H1 (cell line): Measurements from ENCODE around the gene ERI3. TPM values are rescaled to one million over a fixed set of nuclear protein-coding genes. Genes with fewer than 3 reads are reported as not detected.

Experiments
- CTCF ChIA-PET: fragments of 300-600 bp; sonication (Branson Sonifier 250); formaldehyde crosslinking; loops from one replicate; lab custom pipeline; 2021; ENCODE audit not compliant: partially characterized antibody; lab: Charles Lee
- POLR2A ChIA-PET: fragments of 300-600 bp; sonication (Branson Sonifier 250); formaldehyde crosslinking; loops from one replicate; lab custom pipeline; 2021; ENCODE audit warnings: inconsistent platforms; ENCODE audit not compliant: partially characterized antibody; lab: Charles Lee
- DNase-seq, 2 experiments: peaks; one replicate each; pipeline versions ENCODE4 v3.0.0 to v3.0.0-alpha.2; 2010 to 2022; ENCODE audit warnings: low spot score in 2 of 2, low read depth in 1 of 2, mixed read lengths in 1 of 2
- FAIRE-seq: peaks from 2 replicates; lab custom pipeline; 2011; peaks lifted over from hg19 to GRCh38; lab: Jason Lieb, UNC
- H2AFZ ChIP-seq: 2 replicates; pipeline ENCODE4 v1.8.1; 2012; ENCODE audit warnings: low read length, inconsistent platforms
- H2AK5ac ChIP-seq: 2 replicates; pipeline ENCODE4 v1.6.1; 2013; ENCODE audit warnings: low read depth, low read length
- H2BK120ac ChIP-seq: replicated peaks from 2 replicates; pipeline ENCODE3; 2013; ENCODE audit warnings: low read depth, low read length, inconsistent platforms
- H2BK12ac ChIP-seq: 2 replicates; pipeline ENCODE4 v1.6.1; 2013; ENCODE audit warnings: low read depth, low read length
- H2BK15ac ChIP-seq: 2 replicates; pipeline ENCODE4 v1.6.1; 2013; ENCODE audit warnings: low read length
- H2BK20ac ChIP-seq: 2 replicates; pipeline ENCODE4 v1.6.1; 2013; ENCODE audit warnings: low read length
- H2BK5ac ChIP-seq: 2 replicates; pipeline ENCODE4 v1.6.1; 2013; ENCODE audit warnings: low read depth, low read length
- H3K14ac ChIP-seq: 2 replicates; pipeline ENCODE4 v1.6.1; 2013; ENCODE audit warnings: inconsistent platforms; ENCODE audit not compliant: insufficient read length
- H3K18ac ChIP-seq: 2 replicates; pipeline ENCODE4 v1.6.1; 2013; ENCODE audit warnings: low read length; ENCODE audit errors: extremely low read depth
- H3K23ac ChIP-seq: 2 replicates; pipeline ENCODE4 v1.6.1; 2013; ENCODE audit warnings: inconsistent platforms; ENCODE audit not compliant: insufficient read length
- H3K23me2 ChIP-seq: 2 replicates; pipeline ENCODE4 v1.6.1; 2013; ENCODE audit warnings: low read depth, low read length
- H3K27ac ChIP-seq: 2 replicates; pipeline ENCODE4 v1.6.1; 2011; ENCODE audit warnings: low read depth, low read length, inconsistent platforms
- H3K27me3 ChIP-seq, 4 experiments: replicated peaks in 1 of 4; 1 replicate in 1 of 4; 2 replicates in 3 of 4; pipeline versions ENCODE4 v1.6.1 to v1.8.1; 2011 to 2013; ENCODE audit warnings: low read length in 3 of 4, mild to moderate bottlenecking in 3 of 4, inconsistent platforms in 2 of 4, mixed read lengths in 2 of 4, moderate library complexity in 1 of 4; ENCODE audit not compliant: control insufficient read depth in 3 of 4, insufficient read depth in 3 of 4; ENCODE audit errors: extremely low read depth in 1 of 4
- H3K36me3 ChIP-seq, 4 experiments: 2 replicates each; pipeline versions ENCODE4 v1.6.1 to v1.8.1; 2011 to 2013; ENCODE audit warnings: mild to moderate bottlenecking in 4 of 4, low read length in 3 of 4, moderate library complexity in 2 of 4, control low read depth in 1 of 4, inconsistent platforms in 1 of 4; ENCODE audit not compliant: insufficient read depth in 4 of 4, control insufficient read depth in 2 of 4
- H3K4ac ChIP-seq: replicated peaks from 2 replicates; pipeline ENCODE3; 2013; ENCODE audit warnings: low read length, low read depth, mixed read lengths, inconsistent platforms; ENCODE audit not compliant: insufficient read length
- H3K4me1 ChIP-seq, 4 experiments: replicated peaks in 1 of 4; 1 replicate in 1 of 4; 2 replicates in 3 of 4; pipeline versions ENCODE4 v1.6.1 to v1.8.1; 2011 to 2013; ENCODE audit warnings: low read length in 3 of 4, inconsistent platforms in 2 of 4, mixed read lengths in 1 of 4; ENCODE audit not compliant: insufficient read depth in 4 of 4, control insufficient read depth in 3 of 4
- H3K4me2 ChIP-seq, 2 experiments: 2 replicates each; pipeline versions ENCODE4 v1.6.1 to v1.8.1; 2011 to 2013; ENCODE audit warnings: low read depth in 2 of 2, low read length in 2 of 2, control low read depth in 1 of 2, inconsistent platforms in 1 of 2, mild to moderate bottlenecking in 1 of 2; ENCODE audit not compliant: insufficient read depth in 1 of 2
- H3K4me3 ChIP-seq, 4 experiments: fragments of 200-600, 300-600 bp in 1 of 4; sonication (generic), shearing (Covaris generic), sonication (Bioruptor Twin) in 1 of 4; 2 replicates each; pipeline versions ENCODE4 v1.5.1 to v1.8.1; 2011 to 2016; ENCODE audit warnings: low read length in 4 of 4, low read depth in 3 of 4, control low read depth in 2 of 4, inconsistent platforms in 2 of 4, mild to moderate bottlenecking in 2 of 4, mixed read lengths in 1 of 4, moderate library complexity in 1 of 4; ENCODE audit not compliant: insufficient read depth in 2 of 4; ENCODE audit errors: extremely low read depth in 1 of 4
- H3K56ac ChIP-seq: replicated peaks from 2 replicates; pipeline ENCODE3; 2013; ENCODE audit warnings: low read depth, mild to moderate bottlenecking, mixed read lengths, low read length, inconsistent platforms; ENCODE audit not compliant: insufficient read length
- H3K79me1 ChIP-seq: 2 replicates; pipeline ENCODE4 v1.6.1; 2013; ENCODE audit warnings: low read depth, low read length, control low read depth
- H3K79me2 ChIP-seq, 2 experiments: 2 replicates each; pipeline versions ENCODE4 v1.6.1 to v1.8.1; 2012 to 2013; ENCODE audit warnings: low read length in 2 of 2, mild to moderate bottlenecking in 2 of 2, inconsistent platforms in 1 of 2; ENCODE audit not compliant: insufficient read depth in 2 of 2, control insufficient read depth in 1 of 2
- H3K9ac ChIP-seq, 4 experiments: replicated peaks in 1 of 4; 1 replicate in 1 of 4; 2 replicates in 3 of 4; pipeline versions ENCODE4 v1.6.1 to v1.8.1; 2011 to 2013; ENCODE audit warnings: low read depth in 3 of 4, low read length in 3 of 4, control low read depth in 2 of 4, mild to moderate bottlenecking in 2 of 4, moderate library complexity in 2 of 4, inconsistent platforms in 1 of 4; ENCODE audit errors: extremely low read depth in 1 of 4
- H3K9me3 ChIP-seq, 2 experiments: 2 replicates each; pipeline versions ENCODE4 v1.6.1 to v1.8.1; 2012 to 2013; ENCODE audit warnings: mild to moderate bottlenecking in 2 of 2, moderate library complexity in 2 of 2, control low read depth in 1 of 2, inconsistent platforms in 1 of 2, low read depth in 1 of 2, low read length in 1 of 2, mixed read lengths in 1 of 2; ENCODE audit not compliant: insufficient read depth in 2 of 2
- H4K20me1 ChIP-seq, 2 experiments: replicated peaks in 1 of 2; 2 replicates each; pipeline versions ENCODE3 to v1.8.1; 2011 to 2013; ENCODE audit warnings: inconsistent platforms in 2 of 2, low read length in 2 of 2, mild to moderate bottlenecking in 1 of 2; ENCODE audit not compliant: insufficient read depth in 2 of 2, control insufficient read depth in 1 of 2
- H4K5ac ChIP-seq: 2 replicates; pipeline ENCODE4 v1.6.1; 2013; ENCODE audit warnings: low read length, low read depth, mixed read lengths, inconsistent platforms; ENCODE audit not compliant: insufficient read length
- H4K8ac ChIP-seq: 2 replicates; pipeline ENCODE4 v1.8.0; 2013; ENCODE audit warnings: mild to moderate bottlenecking, moderate library complexity, low read length, inconsistent platforms; ENCODE audit not compliant: insufficient read depth; ENCODE audit errors: extremely low read depth
- H4K91ac ChIP-seq: replicated peaks from 2 replicates; pipeline ENCODE3; 2013; ENCODE audit warnings: low read length, mixed read lengths, inconsistent platforms; ENCODE audit not compliant: insufficient read length
- KDM5A ChIP-seq: fragments of 200-600 bp; IDR thresholded peaks from 2 replicates; pipeline ENCODE4 v1.7.1; 2012; ENCODE audit warnings: mild to moderate bottlenecking, low read length, inconsistent platforms, mixed read lengths
- WGBS, 2 experiments: shearing (Covaris generic) in 1 of 2; methylation state at CpG; one replicate each; pipeline versions ENCODE4 v1.1.6 to v1.1.7; 2013 to 2015; ENCODE audit warnings: low lambda C conversion rate in 2 of 2, mixed read lengths in 2 of 2, inconsistent platforms in 1 of 2, low coverage in 1 of 2, missing lambda C conversion rate in 1 of 2; ENCODE audit not compliant: insufficient replicate concordance in 2 of 2, insufficient coverage in 1 of 2, insufficient read length in 1 of 2; ENCODE audit errors: extremely low coverage in 1 of 2, missing lambda C conversion rate in 1 of 2; 5-methylcytosine and 5-hydroxymethylcytosine counted together
- polyA plus RNA-seq, 7 experiments: library from polyadenylated mRNA; depleted of rRNA in 3 of 7; stranded (reverse) in 5 of 7; unstranded in 2 of 7; fragments of >200 nt in 5 of 7; fragments of 200-250 nt in 2 of 7; gene quantifications; 1 replicate in 5 of 7; 2 replicates in 1 of 7; 4 replicates in 1 of 7; pipeline versions ENCODE4 v1.2.1 to v1.2.3, GENCODE V29; 2011 to 2013; ENCODE audit warnings: missing spikeins in 2 of 7, mixed read lengths in 2 of 7
- total RNA-seq: library from RNA; stranded (reverse); fragmentation: NEBNext Ultra II Directional; extraction: Animal tissue kit (Norgen Biotek cat#: 25700); gene quantifications from 2 replicates; pipeline ENCODE4 v1.2.1, GENCODE V29; 2021

The ERI3 gene
- total and polyA plus RNA-seq, 2 of the 8 experiments (the other 6 are each of a cell fraction or from before 2014, with no cell fraction given) = 81.1 to 199 TPM

DNA sequence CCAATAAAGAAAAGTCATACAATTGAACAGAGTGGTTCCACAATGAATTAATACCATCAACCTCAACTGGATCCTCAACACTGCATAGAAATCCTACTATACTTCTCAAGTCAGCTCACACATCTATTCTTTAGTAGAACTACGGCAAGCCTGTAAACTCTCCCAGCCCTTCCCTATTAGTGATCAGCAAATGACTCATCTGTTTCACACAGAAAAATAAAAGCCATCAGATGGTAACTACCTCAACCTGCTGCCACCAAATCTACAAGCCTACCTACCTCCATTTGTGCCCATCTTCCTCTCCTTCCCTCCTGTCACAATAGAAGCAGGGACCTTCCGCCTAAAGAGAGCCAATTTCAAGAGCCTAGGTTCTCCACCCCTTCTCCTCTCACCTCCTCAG is 78.2 kb downstream of the ERI3 start:
- H3K4me2 ChIP-seq = no peak overlapping the region
- H3K4ac ChIP-seq = no peak overlapping the region
- TF ChIP-seq KDM5A = no peak
- H3K23me2 ChIP-seq = no peaks in the 10 kb centered on the region
- H2AK5ac ChIP-seq = no peak overlapping the region
- H3K36me3 ChIP-seq = peaks cover 0 to 4% (median 0%) of the 10 kb centered on the region in 4 experiments; a peak in 3 of 8 replicates
- no peak overlapping the region for H3K9ac ChIP-seq
- no peak overlapping the region for H3K56ac ChIP-seq
- DNase-seq (no peak), FAIRE-seq (no peak)
- 0 out of 2 replicates have a peak, but pooled peaks cover 3% of the 10 kb centered on the region for H3K79me1 ChIP-seq
- H2AFZ ChIP-seq = no peak overlapping the region
- no peak overlapping the region for H2BK120ac ChIP-seq
- no peak overlapping the region for H4K91ac ChIP-seq
- H3K79me2 ChIP-seq = no peaks in the 10 kb centered on the region
- no peak overlapping the region for H3K27ac ChIP-seq
- H3K23ac ChIP-seq = no peak overlapping the region
- CTCF ChIA-PET = interaction anchor here (1.0 to 5.1 kb wide), 4 partner anchors 9 to 36 kb away, joined by 3 to 40 read pairs (median 5); no protein-coding TSS in a partner anchor
- no peak overlapping the region for H3K14ac ChIP-seq
- no peak overlapping the region for H2BK15ac ChIP-seq
- no peaks in the 10 kb centered on the region for H4K20me1 ChIP-seq
- H2BK12ac ChIP-seq = no peak overlapping the region
- H3K9me3 ChIP-seq = no peaks in the 10 kb centered on the region
- POLR2A ChIA-PET = no interaction called here
- H3K18ac ChIP-seq = no peak overlapping the region
- WGBS, 2 experiments = 88% methylated on average over 2 of the region's 2 CpGs; no CpG with 5 or more reads in 1 of the 2 experiments
- no peak overlapping the region for H4K5ac ChIP-seq
- H2BK5ac ChIP-seq = no peak overlapping the region
- H3K4me3 ChIP-seq = no peak overlapping the region
- H3K27me3 ChIP-seq = no peaks in the 10 kb centered on the region
- peaks cover 0 to 4% (median 1%) of the 10 kb centered on the region in 4 experiments; a peak in 3 of 7 replicates for H3K4me1 ChIP-seq
- H4K8ac ChIP-seq = no peak overlapping the region
- no peak overlapping the region for H2BK20ac ChIP-seq
